Transverse colon (tissue), 4 donors: ENCODE results near the gene ARFIP1.

Experiments used
- EP300 ChIP-seq: sonication (generic); formaldehyde crosslinking; IDR thresholded peaks from one replicate; pipeline ENCODE4 v1.6.1; 2017; ENCODE audit warnings: antibody characterized with exemption, low read depth
- POLR2A ChIP-seq: fragments of 450-650 bp; IDR thresholded peaks from one replicate; pipeline ENCODE4 v1.6.1; 2016; ENCODE audit warnings: antibody characterized with exemption, mild to moderate bottlenecking, moderate library complexity
- POLR2AphosphoS5 ChIP-seq, 3 donors: sonication (generic); formaldehyde crosslinking; IDR thresholded peaks; one replicate each; pipeline ENCODE4 v1.6.1; 2016; ENCODE audit warnings: antibody characterized with exemption in 3 of 3
- TF ChIP-seq, protein P1 (sequence below), 5 experiments: fragments of 200-600 bp in 3 of 5; fragments of 450-650 bp in 2 of 5; sonication (generic) in 3 of 5; IDR thresholded peaks; 1 replicate in 2 of 5; 2 replicates in 3 of 5; pipeline ENCODE4 v1.5.1; 2016 to 2017; ENCODE audit warnings: antibody characterized with exemption in 5 of 5, inconsistent platforms in 3 of 5, mild to moderate bottlenecking in 2 of 5, moderate library complexity in 1 of 5

DNA sequence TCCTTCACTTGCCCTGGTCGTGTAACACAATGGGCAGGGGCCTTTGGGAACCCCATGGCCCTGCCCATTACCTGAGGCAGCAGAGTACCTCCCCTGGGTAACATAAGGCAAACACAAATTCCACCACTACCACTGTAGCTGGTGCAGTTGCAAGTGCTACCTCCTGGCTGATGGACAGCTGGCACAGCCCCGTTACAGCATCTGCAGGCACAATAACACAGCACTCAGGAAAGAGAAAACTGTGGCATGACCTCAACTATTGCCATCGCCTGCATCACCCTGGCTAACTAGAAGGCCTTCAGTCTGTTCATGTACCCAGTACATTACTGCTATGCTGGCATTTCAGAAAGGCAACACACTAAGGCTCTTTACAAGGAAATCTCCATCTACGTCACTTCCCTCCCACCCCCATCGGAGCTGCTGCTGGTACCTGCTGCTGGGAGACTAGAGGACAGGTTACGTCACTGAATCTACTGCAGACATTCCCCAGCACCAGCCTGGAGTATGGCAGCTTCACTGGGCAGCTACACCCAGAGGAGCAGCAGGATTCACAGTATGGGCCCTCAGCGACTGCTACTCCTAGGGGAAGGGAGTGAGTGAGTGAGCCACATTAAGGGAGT lies 39.4 kb downstream of the ARFIP1 start:
- TF ChIP-seq, protein P1, sequence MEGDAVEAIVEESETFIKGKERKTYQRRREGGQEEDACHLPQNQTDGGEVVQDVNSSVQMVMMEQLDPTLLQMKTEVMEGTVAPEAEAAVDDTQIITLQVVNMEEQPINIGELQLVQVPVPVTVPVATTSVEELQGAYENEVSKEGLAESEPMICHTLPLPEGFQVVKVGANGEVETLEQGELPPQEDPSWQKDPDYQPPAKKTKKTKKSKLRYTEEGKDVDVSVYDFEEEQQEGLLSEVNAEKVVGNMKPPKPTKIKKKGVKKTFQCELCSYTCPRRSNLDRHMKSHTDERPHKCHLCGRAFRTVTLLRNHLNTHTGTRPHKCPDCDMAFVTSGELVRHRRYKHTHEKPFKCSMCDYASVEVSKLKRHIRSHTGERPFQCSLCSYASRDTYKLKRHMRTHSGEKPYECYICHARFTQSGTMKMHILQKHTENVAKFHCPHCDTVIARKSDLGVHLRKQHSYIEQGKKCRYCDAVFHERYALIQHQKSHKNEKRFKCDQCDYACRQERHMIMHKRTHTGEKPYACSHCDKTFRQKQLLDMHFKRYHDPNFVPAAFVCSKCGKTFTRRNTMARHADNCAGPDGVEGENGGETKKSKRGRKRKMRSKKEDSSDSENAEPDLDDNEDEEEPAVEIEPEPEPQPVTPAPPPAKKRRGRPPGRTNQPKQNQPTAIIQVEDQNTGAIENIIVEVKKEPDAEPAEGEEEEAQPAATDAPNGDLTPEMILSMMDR (IDR thresholded peaks at IDR 0.05): no peak
- TF ChIP-seq POLR2A (no peak), POLR2AphosphoS5 (IDR thresholded peaks at IDR 0.05) (no peak), EP300 (no peak)
